GM19438 (cell line): Measurements from ENCODE around the gene RPS19.
"Not testable (repeated sequence)": the region's sequence is repeated elsewhere in the genome, so short reads cannot be mapped to it uniquely, and the experiment has no call there.

Experiments
- ATAC-seq: cut with Tn5 transposase; IDR thresholded peaks from one replicate; pipeline ENCODE4 v1.9.1; 2021; ENCODE audit warnings: low read depth; ENCODE audit not compliant: unreplicated experiment

Gene RPS19

DNA sequence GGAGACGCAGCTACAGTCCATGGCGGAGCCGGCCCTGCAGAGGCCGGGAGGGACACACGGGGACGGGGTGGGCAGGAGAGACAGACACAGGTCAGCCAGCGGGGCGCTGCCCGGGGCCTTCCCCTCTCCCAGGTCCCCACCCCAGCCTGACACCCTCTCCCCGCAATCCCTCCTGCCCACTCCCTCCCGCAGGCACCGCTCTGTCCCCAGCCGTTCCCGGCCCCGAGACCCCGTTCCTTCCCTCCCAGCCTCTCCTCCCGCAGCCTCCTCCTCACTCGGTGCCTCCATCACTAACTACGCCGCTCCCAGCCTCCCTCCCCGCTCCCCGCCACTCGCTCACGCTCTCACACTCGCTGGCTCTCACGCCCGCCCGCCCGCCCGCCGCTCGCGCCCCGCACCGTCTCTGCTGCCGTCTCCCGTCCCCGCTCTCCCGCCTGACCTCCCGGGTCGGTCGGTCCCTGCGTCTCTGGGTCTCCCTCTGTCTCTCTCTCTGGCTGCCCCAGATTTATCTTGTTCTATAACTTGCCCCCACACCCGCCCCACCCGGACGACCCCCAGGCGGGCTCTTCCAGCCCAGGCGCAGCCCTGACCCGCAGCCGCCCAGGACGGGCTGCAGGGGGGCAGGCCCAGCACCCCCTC, 53.0 kb downstream of the RPS19 start:
- ATAC-seq, result no peak

DNA sequence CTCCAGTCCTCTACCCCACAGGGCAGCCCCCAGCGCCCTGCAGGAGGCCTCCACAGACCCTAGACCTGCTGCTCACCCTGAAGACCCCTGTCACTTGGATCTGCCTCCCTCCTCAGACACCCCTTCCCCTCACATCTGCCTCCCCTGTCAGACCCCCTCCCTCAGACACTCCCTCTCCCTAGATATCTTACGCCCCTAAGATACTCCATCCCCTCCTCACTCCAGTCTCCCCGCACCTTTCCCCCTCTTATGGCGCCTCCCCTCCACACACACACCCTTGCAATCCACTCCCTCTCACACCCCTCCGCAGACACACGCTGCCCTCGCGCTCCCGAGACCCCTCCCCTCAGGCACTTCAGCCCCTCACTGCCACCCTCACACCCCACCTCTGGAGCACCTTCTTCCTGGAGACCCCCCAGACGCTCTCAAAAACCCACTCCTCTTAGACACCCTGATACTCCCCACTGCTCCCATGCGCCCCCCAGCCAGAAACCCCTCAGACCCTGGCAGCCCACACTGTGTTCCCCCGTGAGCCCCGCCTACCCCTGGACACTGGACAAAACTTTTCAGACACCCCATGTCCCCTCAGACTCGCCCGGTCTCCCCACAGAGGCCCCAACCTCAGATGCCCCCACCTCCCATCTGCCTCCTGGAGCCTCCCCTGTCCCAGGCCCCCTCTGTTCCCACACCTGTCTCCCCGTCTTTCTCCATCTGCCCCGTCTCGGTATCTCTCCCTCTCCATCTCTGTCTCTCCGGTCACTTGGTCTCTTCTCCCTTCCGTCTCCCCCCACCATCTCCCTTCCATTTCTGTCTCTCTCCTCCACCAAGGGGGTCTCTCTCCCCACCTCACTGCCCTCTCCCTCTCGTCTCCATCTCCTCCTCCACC, 53.7 kb downstream of the RPS19 start:
- no peak for ATAC-seq

DNA sequence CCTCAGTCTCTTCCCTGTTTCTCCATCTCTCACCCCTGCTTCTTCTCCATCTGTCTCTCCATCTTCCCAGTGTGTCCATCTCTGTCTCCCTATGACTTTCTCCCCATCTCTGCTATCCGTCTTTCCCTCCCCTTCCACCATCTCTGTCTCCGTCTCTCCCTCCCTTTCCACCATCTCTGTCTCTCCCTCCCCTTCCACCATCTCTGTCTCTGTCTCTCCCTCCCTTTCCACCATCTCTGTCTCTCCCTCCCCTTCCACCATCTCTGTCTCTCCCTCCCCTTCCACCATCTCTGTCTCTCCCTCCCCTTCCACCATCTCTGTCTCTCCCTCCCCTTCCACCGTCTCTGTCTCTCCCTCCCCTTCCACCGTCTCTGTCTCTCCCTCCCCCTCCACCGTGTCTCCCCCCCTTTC, 54.4 kb downstream of the RPS19 start:
- ATAC-seq, result not testable (repeated sequence)

DNA sequence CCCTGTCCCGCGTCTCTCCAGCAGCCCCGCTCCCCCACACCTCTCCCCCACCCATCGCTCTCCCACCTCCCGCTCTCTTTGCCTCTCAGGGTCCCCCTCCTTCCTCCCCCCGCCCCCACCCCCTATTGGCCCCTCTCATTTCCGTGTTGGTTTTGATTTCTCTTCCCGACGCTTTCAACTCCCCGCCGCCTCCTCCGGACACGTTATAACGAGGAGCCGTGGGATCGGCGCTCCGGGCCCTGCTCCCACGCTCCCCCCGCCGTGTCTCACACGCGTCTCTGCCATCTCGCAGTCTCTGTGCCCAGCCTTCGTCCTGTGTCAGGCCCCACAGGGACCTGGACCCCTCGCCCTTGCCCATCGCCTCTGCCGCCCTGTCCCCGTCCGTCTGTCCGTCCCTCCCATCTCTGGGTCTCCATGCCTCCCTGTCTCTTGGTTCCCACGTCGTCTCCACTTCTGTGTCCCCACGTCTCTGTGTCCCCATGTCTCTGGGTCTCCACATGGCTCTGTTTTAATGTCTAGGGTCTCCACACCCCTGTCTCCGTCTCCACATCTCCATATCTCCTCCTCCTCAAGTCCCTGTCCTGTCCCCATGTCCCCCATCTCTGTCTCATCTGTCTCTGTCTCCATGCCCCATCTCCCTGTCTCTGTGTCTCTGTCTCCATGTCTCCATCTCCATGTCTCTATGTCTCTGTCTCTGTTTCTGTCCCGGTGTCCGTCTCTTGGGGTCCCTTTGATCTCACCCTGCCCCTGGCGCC, 55.1 kb downstream of the RPS19 start:
- no peak for ATAC-seq

DNA sequence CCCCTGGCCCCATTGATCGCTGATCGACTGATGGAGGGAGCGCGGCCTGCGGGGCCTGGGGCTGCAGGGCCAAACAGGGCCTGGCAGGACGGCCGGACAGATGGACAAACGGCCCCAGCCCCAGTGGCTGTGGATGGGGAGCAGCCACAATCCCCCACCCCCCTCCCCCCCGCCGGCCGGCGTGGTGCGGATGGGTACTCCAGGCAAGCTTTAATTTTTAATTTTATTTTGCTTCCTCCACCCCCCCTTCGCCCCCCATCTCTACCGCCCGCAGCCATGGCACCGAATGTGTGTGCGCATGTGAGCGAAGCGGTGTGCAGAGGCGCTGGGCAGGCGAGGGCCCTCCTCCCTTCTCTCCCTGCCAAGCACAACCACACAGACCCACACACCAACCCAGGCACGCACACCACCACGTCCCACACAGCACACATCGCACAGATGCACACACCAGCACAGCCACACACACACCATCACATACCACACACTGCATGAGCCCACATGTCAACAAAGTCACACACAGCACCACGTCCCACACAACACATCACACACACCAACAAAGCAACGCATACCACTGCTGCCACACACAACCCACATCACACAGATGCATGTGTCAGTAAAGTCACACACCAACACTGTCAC, 55.8 kb downstream of the RPS19 start:
- ATAC-seq, result no peak

DNA sequence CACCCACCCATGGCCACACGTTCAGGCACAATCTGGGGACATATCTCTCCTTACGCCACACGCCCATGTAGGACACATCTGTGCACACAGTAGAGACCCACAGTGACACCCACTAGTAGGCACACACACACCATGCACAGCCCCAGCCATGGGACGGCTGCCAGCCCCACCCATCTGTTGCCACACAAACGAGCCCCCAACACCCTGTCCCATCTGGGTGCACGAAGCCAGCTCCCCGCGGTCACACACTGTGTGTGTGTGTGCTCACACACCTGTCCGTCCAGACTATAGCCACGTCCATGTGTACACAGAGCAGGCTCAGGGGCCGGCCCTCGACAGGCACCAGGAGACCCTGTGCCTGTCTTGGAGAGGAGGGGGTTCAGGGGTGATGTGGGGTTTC, 57.6 kb downstream of the RPS19 start:
- ATAC-seq, result no peak

DNA sequence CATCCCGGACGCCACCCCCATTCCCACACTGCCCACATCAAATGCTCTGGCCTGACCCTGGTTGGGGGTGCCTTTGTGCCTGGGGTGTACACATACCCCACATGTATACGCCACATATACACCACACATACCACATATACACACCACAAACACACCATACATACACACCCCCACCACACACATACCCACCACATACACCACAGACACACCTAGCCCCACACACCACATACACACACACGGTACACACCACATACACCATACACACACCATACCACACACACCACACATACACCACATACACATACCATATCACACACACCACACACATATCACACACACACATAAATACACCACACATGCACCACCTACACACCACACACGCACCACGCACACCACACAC, 58.0 kb downstream of the RPS19 start:
- no peak for ATAC-seq

DNA sequence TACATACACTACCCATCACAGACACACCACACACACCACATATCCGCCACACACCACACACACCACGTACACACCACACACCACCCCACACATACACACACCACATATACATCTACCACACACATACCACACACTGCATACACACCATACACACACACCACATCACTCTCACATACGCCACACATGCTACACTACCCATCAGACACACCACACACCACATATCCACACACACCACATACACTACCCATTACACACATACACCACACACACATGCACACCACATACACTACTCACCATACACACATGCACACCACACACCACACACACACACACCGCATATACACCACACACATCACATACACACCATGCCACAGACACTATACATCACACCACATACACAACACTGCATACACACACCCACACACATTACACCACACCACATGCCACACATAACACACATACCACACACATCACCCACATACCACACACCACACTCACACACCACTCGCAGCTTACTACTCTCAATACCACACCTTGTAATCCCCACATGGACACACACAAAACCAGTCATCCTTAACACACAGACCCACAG, 58.7 kb downstream of the RPS19 start:
- no peak for ATAC-seq

DNA sequence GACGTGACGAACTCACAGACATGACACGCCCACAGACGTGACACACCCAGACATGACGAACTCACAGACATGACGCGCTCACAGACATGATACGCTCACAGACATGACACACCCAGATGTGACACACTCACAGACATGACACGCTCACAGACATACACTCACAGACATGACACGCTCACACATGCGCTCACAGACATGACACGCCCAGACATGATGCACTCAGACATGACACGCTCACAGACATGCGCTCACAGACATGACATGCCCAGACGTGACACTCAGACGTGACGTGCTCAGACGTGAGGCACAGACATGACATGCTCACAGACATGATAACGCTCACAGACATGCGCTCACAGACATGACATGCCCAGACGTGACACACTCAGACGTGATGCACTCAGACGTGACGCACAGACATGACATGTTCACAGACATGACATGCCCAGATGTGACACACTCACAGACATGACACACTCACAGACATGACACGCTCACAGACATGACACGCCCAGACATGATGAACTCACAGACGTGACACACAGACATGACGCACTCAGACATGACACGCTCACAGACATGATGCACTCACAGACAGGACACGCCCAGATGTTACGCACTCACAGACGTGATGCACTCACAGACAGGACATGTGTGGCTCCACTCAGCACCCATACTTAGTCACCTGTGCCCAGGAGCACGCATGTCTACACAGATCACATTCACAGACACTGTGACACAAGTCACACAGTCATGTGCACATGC, 60.1 kb downstream of the RPS19 start:
- no peak for ATAC-seq

DNA sequence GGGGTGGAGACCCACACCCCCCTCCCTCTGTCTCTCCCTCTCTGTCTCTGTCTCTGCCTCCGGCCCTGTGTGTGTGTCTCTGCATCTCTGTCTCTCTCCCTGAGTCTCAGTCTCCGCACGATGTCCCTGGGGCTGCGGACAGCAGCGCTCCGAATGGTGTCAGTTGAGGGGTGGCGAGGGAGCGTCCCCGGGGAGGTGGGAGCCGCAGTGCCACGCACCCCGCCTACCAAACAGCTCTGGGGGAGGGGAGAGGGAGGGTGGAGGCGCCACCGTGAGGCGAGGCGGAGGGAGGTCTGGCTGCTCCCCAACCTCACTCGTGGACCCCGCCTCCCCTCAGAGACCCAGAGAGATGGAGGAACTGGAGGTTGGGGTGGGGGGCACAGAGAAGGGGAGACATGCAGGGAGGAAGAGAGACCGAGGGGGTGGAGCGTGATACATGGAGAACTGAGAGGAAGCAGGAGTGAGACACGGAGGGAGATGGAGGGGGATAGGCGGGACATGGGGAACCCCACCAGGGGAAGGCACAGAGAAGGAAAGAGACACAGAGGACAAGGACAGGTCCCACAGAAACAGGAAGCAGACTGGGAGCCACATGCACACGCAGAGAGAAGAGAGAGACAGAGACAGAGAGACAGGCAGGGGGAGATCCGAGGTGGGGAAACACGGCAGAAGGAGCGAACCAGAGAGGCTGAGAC, 61.0 kb downstream of the RPS19 start:
- ATAC-seq, result no peak

DNA sequence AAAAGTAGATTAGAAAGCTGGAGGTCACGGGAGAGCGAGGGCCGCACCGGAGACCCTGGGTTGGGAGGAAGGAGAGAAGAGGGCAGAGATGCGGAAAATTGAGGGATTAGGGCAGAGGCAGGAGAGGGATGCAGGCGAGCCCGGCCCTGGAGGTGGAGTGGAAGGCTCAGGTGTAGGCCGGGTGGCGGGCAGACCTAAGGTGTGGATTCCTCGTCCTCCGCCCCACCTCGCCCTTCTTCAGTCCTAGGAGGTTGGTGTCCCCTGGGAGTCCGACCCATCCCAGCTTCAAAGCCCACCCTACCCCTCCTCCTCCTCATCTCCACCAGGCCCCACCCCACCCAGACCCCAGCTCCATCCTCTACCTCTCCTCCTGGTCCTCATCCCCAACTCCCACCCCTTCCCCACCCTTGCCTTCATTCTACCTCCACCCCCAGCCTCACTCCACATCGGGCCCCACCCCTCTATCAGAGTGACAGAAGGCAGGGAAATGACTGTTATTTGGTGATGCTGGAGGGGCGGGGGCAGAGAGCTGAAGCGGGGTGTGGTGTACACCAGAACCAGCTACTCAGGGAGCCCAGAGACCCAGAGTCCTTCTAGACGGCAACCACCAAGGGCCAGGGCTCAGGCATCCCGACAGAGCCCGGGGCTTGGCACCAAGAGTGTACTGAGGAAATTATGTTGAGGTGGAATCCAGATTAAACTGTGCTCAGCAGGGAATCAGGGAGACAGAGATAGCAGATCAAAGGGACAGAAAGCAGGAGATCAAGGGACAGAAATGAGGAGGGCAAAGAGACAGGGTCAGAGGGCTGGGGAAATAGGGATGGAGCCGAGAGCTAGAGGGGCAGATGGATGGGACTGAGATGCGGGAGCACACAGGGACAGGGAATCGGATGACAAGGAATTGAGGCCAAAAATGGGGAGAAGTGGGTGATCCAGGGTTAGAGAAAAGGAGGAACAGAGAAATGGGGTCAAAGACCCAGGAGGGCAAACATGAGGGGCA, 61.8 kb downstream of the RPS19 start:
- no peak for ATAC-seq
